Hematopoietic multipotent progenitor cell treated with erythropoietin and hydrocortisone succinate and interleukin-3 and kit ligand, for 17 days (in vitro differentiated cells): ENCODE measurements around the gene TTLL8.
"Not testable (repeated sequence)": the region's sequence is repeated elsewhere in the genome, so short reads cannot be mapped to it uniquely, and the experiment has no call there.

Experiments used
- DNase-seq: peaks from one replicate; pipeline ENCODE4 v3.0.0-alpha.2; 2015; ENCODE audit warnings: low spot score

TTLL8 gene

GRCh38 chr22:50058061-50058905 is at the start of gene TTLL8:
Gene TTLL8, minus strand, starts transcription at chr22:50058298.
- DNase-seq: no peak

DNA sequence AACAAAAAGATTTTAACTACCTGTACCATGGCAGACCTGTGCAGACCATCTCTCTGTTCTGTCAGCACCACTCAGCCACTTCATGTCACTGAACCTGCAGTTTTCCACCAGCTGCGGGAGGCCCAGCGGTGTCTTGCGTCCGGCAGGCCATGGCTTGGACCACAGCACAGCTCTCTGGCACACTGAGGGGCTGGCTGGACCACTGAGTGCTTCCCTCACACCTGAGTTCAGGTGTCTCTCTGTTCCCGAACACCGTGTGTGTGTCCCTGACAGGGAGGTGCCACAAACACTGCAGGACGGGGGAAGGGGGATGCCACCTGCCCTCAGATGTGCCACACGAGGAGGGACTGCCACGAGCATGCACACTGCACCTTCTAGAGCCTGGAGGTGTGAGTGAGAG is 49.4 kb upstream of the TTLL8 start:
- DNase-seq: no peak

- no peak for DNase-seq
Measured at GRCh38 chr22:50105208-50106100, 47.4 kb upstream of the TTLL8 start.

DNA sequence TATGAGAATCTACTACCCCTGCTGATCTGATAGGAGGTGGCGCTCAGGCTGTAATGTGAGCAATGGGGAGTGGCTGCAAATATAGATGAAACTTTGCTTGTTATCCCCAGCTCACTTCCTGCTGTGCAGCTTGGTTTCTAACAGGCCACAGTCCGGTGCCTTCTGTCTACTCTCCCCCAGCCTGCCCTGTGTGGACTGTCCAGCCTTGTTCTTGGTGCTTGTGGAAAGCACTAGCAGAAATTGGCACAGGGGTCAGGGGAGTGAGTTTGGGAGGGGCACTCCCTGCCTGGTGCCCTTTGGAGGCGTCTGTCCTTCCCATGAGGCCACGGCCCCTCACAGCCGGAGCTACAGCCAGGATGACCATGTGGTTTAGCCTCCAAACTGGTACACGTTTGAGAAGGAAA is 46.0 kb upstream of the TTLL8 start:
- no peak for DNase-seq

DNA sequence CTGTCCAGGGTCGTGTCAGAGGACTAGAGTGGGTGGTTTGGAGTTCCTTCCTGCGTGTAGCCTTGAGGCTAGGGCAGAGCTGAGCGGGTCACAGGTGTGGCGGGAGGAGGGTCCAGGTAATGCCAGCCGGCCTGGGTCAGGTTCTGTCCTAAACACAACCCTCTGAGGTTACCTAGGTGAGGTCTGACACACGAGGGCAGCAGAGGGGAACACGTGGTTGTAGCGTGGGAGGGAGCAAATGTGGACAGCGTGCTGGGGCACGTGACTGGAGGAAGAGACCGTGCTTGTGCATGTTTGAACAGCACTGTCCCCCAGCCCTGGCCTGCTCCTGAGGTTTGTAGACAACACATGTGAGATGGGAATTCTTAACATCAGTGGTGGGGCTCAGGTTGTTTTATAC is 44.8 kb upstream of the TTLL8 start:
- no peak for DNase-seq

GRCh38 chr22:50101870-50102565 is 43.9 kb upstream of the TTLL8 start:
- no peak for DNase-seq

- no peak for DNase-seq
Measured at GRCh38 chr22:50098052-50098451, 40.0 kb upstream of the TTLL8 start.

GRCh38 chr22:50092342-50092741 is 34.2 kb upstream of the TTLL8 start:
- DNase-seq: no peak

DNA sequence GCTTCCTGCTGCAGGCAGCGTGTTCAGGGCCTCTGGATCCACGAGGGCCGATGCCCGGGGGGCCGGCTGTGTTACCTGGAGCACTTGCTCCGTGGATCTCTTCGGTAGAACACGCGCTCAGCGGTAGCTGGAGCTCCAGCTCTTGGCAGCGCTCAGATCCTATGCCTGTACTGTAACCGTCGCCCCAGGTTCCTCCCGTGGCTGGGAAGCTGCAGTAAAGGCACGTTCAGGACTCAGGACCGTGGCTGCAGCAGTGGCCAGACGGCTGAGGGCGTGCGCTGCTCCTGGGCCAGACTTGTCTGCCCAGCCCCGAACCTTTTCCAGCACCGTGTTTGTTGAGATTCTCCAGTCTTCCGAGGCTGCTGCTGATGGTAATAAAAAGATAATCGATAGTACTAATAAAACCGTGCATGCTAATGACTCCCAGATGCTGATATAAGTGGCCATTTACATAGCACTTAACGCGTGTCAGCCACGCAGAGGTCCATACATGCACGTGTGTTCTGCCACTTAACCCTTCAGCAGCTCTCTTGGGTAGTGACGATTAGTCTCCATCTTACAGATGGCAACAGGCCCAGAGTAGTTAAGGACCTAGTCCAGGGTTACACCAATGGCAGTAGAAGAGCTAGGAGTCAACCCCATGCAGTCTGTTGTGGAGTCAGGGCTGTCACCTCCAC is 33.1 kb upstream of the TTLL8 start:
- DNase-seq: no peak

- DNase-seq: no peak
Measured at GRCh38 chr22:50090412-50090714, 32.3 kb upstream of the TTLL8 start.

DNA sequence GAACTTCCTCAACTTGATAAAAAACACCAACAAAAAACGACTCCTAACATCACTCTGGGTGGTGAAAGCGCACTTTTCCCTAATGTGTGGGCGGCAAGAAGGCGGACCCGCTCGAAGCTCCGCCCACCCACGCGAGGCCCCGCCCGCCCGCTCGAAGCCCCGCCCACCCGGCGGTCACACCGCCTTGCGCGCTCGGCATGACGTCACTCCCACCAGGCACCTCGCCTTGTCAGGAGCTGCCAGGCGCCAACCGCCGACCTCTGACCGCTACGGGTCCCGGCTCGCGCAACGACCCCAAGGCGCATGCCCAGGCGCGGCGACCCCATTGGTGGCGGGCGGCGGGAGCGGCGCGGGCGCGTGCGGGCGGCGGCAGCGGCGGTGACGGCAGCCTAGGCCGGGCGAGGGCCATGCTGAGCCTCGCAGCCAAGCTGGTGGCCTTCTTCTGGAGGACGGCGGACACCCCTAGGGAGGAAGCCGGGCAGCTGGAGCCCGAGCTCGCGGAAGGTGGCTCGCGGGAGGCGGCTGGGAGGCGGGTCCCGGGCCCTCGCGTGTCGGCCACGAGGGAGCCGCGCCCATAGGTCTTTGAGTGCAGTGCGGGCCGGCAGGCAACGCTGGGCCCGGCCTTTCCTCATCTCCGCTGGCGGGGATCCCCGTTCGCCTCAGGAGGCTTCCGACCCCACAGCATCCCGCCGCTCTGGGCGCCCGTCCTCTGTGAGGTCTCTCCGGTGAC is 31.7 kb upstream of the TTLL8 start, which contains the start of gene MOV10L1:
TSS of gene MOV10L1 (plus strand) at position 325 of the 730 bp plus-strand sequence. CDS start at position 408, 83 bp downstream.
- peak; percentile 11 for DNase-seq

- DNase-seq: no peak
Measured at GRCh38 chr22:50089231-50089630, 31.1 kb upstream of the TTLL8 start.

- no peak for DNase-seq
Measured at GRCh38 chr22:50088096-50088495, 30.0 kb upstream of the TTLL8 start.

DNA sequence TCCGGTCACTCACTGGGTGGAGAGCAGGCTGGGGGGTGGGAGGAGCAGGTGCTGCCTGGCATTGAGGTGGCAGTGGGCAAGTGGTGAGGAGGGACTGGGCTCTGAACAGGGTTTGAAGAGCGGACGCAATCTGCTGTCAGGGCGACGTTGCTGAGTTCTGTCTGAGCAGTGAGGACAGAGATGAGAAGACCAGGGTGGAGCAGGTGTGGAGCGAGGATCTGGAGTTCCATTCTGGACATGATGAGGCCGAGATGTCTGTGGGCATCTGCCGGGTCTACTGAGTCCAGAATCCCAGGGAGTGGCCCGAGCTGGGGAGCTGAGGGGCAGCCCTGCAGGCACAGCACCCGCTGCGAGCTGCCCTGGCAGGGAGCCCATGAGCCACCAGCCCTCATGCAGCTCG is 29.5 kb upstream of the TTLL8 start:
- no peak for DNase-seq

GRCh38 chr22:50086975-50087374 is 28.9 kb upstream of the TTLL8 start:
- DNase-seq: not testable (repeated sequence)

- DNase-seq: no peak
Measured at GRCh38 chr22:50086526-50086925, 28.4 kb upstream of the TTLL8 start.

DNA sequence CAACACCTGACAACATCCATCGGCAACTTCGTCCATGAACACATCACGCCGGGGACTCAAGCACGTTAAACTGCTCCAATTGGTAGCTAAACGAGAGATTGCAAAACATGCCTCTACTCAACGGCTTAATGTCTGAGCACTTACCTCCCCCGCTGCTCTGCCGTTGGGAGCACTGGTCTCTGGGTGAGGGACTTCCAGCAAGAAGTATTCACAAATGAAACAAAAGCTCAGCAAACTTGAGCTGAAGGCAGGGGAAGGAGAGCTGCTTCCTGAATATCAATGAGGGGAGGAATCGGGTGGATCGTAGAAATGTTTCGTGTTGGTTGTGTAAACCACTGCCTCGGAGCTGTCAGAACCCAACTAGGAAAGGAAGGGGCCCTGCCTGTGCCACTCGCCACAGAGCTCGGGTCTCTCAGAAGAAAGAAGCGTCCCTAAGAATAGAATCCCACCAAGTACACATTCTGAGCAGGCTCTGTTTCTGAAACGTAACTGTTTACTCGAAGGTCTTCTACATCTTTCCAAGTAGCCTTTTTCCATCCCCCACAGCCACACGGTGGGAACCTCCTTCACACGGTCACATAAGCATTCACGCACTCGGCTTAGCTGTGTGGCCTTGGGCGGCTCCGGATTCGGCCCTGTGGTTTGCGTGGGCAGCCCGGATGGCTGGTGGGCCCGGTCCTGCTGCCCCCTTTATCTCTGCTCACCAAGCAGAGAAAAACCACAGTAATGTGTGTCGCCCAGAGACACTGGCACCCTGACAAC is 27.3 kb upstream of the TTLL8 start, which contains the start of gene MLC1:
TSS of gene MLC1 (minus strand) at position 216 of the 762 bp plus-strand sequence. CDS start 524 bp downstream, outside the sequence.
- DNase-seq: peak; percentile 6

DNA sequence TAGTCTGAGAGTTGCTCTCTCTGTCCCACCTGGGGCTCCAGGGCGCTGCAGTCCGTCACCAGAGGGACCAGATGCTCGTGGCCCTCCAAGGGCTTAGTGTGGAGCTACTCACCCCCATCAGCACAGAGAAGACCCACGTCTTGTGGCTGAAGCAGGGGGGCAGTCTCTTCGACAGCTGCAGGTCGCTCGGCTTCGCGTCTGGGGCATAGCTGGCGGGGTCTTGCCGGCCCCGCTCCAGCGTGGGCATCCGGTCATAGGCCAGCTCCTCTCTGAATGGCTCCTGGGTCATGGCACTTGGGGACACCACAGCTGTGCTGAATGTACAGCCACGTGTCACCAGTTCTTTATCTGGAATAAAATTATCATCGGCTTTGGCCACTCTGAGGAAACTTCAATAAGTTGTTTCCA is 26.5 kb upstream of the TTLL8 start:
- no peak for DNase-seq

GRCh38 chr22:50084080-50084477 is 26.0 kb upstream of the TTLL8 start:
- no peak for DNase-seq

DNA sequence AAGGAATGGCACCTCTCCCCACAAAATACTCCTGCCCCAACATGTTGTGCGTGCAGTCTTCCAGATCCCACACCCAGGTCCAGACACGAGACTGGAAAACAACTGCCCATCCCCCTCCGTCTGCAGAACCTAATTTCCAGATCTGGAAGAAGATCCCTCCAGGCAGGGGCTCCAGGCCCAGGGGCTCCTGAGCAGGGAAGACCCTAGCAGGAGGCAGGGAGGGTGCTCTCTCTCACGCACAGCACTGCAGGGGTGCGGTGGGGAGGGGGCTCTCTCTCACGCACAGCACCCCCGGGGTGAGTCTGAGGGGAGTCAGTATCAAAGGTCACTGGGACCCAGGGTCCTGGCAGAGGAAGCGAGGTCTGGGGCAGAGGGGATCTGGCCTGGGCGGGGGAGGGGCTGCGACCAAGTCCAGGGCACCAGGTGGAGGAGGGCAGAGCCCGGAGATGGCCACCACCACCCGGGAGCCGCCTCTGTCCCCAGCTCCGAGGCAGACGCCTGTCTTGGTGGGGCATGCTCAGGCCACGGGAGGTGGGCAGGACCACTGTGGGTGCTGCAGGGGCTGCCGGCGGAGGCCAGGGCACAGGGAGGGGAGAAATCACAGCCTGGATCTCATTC is 25.5 kb upstream of the TTLL8 start:
- DNase-seq: no peak
